ENCODE measurements around the gene EIF4E3.

Gene EIF4E3

GRCh38 chr3:71647751-71648150, 77.5 kb downstream of the EIF4E3 start:
- no peak for DNase-seq (ENCODE audit: low read depth)

GRCh38 chr3:71646971-71647370, 78.2 kb downstream of the EIF4E3 start:
- no peak for DNase-seq (ENCODE audit: low read depth)

GRCh38 chr3:71645140-71645539, 80.1 kb downstream of the EIF4E3 start:
- no peak for DNase-seq (ENCODE audit: low read depth)

- DNase-seq (ENCODE audit: low read depth): no peak
Observed at GRCh38 chr3:71641674-71642073, 83.5 kb downstream of the EIF4E3 start.

GRCh38 chr3:71640331-71640983, 84.7 kb downstream of the EIF4E3 start:
- DNase-seq (ENCODE audit: low read depth): no peak

DNA sequence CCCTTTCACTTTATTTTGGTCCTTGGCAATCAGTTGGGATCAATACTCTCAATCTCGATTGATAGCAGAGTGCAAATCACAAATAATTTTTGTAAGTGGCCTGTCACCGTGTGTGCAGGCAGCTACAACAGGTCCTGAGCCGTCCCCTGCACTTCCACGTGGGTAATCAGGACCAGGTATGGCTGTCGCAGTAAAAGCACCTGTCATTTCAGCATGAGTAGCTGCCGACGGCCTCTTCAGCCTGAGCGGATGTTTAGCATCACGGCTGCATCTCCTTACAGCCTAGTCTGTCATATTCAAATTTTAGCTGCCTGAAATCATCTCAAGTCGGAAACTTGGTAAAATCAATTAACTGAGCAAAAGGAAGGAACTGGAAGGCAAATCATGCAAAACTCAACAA, 88.7 kb downstream of the EIF4E3 start:
- DNase-seq (ENCODE audit: low read depth): no peak

- no peak for DNase-seq (ENCODE audit: low read depth)
Observed at GRCh38 chr3:71636001-71636400, 89.2 kb downstream of the EIF4E3 start.

GRCh38 chr3:71634671-71635070, 90.5 kb downstream of the EIF4E3 start:
- DNase-seq (ENCODE audit: low read depth): no peak

DNA sequence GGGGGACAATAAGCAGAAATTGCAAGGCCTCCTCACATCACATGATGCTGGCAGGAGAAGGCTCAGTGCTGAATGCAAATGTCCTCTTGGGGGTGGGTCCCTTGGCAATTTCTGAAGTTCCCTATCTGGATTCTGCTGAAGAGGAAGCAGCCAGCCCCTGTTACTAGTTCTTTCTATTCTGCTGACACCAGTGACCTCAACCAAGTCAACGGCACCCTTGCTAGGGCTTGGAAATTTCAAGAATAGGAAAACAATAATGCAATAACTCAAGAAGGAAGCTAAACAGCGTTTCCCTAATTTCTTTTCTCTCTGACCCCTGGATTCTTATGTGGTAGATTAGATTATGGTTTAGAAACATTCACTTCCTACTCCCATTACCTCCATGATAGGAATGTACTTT, 95.5 kb downstream of the EIF4E3 start:
- no peak for DNase-seq (ENCODE audit: low read depth)

DNA sequence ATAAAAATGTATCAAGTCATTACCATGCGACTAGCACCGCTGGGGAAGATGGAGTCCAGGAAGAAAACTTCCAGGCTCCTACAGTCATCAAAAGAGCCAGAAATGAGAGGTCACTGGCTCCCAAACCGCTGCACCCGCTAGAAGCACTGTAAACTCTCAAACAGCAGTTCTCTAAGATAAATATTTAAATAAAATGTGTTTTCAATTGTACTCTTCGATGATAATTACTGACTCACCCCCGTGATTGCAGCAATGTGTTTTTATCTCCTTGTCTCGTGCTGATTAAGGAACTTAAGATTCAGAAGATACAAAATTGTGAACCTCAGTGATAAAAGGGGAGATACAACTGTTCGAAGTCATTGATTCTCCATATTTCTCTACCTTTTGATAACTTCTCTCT, 95.9 kb downstream of the EIF4E3 start:
- DNase-seq (ENCODE audit: low read depth): no peak

- DNase-seq (ENCODE audit: low read depth): no peak
Observed at GRCh38 chr3:71628522-71628921, 96.7 kb downstream of the EIF4E3 start.

- no peak for DNase-seq (ENCODE audit: low read depth)
Observed at GRCh38 chr3:71625676-71626075, 99.5 kb downstream of the EIF4E3 start.

Data from activated T-cell treated with anti-CD3 and anti-CD28 coated beads for 1 hour (primary cell).